ENCODE data around the gene INPP5D. TPM values are rescaled to one million over a fixed set of nuclear protein-coding genes. Genes with fewer than 3 reads are reported as not detected.

Gene INPP5D
- total RNA-seq, 1 donor from 2014 or later: 4.9 TPM

DNA sequence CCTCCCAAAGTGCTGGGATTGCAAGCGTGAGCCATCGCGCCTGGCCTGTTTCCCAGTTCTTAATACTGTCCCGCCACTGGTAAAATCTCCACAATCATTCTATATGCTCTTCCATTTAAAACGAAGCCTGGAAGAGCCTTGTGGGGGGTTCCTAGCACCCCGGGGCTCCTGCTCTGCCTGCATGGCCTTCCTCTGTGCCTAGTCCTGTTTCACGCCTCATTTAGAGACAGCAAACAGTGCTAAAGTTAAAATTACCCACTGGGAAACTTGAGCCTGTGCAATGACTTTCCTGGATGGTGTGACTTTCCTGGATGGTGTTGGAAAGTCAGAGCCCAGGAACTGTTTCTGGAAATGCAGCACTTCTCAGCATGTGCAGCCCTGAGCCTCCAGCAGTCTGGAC, 55.0 kb downstream of the INPP5D start:
- Histone ChIP-seq H3K27ac (replicated peaks) (no peak overlapping the region), H3K4me3 (no peak overlapping the region), H3K27me3 (ENCODE audit: low read depth) (no peaks in the 10 kb centered on the region), H3K9me3 (replicated peaks) (no peaks in the 10 kb centered on the region), H3K36me3 (no peaks in the 10 kb centered on the region), H3K4me1 (peaks cover 13% of the 10 kb centered on the region)
- TF ChIP-seq, protein P1, sequence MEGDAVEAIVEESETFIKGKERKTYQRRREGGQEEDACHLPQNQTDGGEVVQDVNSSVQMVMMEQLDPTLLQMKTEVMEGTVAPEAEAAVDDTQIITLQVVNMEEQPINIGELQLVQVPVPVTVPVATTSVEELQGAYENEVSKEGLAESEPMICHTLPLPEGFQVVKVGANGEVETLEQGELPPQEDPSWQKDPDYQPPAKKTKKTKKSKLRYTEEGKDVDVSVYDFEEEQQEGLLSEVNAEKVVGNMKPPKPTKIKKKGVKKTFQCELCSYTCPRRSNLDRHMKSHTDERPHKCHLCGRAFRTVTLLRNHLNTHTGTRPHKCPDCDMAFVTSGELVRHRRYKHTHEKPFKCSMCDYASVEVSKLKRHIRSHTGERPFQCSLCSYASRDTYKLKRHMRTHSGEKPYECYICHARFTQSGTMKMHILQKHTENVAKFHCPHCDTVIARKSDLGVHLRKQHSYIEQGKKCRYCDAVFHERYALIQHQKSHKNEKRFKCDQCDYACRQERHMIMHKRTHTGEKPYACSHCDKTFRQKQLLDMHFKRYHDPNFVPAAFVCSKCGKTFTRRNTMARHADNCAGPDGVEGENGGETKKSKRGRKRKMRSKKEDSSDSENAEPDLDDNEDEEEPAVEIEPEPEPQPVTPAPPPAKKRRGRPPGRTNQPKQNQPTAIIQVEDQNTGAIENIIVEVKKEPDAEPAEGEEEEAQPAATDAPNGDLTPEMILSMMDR (IDR thresholded peaks at IDR 0.05; ENCODE audit: borderline replicate concordance): no peak
- intact Hi-C loops (cut with micrococcal nuclease): no loop called here
- no peak for DNase-seq

DNA sequence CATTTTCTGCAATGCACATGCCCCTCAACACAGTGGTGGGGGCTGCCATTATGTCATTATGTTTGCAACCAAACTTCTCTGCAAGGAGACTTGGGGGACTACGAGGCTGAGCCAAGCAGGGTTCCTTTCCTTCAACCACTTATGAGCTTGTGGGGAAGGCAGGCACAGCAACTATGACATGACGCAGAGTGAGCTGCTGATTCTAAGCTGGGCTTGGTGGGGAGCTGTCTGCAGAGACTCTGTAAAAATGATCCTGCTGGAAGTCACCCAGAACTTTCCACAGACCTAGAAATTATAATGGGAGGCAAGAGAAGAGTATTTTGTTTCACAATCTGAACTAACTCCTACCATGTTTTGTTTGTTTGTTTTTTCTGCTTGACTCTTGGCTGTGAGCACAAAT, 55.6 kb downstream of the INPP5D start:
- H3K9me3 ChIP-seq (replicated peaks): no peaks in the 10 kb centered on the region
- peaks cover 13% of the 10 kb centered on the region for H3K4me1 ChIP-seq
- TF ChIP-seq, protein P1 (IDR thresholded peaks at IDR 0.05; ENCODE audit: borderline replicate concordance): no peak
- DNase-seq: no peak
- H3K27me3 ChIP-seq (ENCODE audit: low read depth): no peaks in the 10 kb centered on the region
- H3K4me3 ChIP-seq: no peak overlapping the region
- intact Hi-C loops (cut with micrococcal nuclease): no loop called here
- H3K36me3 ChIP-seq: no peaks in the 10 kb centered on the region
- H3K27ac ChIP-seq (replicated peaks): no peak overlapping the region

DNA sequence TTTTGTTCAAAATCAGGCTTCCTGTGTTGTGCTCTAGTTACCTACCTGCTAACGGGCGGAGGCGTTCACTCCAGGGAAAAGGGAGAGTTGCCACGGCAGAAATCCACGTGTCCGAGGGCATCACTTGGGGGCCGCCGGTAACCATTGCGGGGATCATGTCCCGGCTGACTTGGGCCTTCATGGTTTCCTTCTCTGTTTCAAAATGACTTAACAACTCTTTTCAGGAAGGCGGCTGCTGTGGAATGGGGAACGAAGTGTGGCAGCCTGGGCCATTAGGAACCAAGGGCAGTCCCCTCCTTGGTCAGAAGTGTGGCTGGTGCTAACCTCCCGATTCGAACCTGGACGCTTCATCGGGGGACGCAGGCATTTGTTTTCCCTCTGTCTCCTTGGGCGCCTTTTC, 56.8 kb downstream of the INPP5D start:
- peaks cover 13% of the 10 kb centered on the region for H3K4me1 ChIP-seq
- H3K27ac ChIP-seq (replicated peaks): no peak overlapping the region
- no peak for DNase-seq
- H3K27me3 ChIP-seq (ENCODE audit: low read depth): no peaks in the 10 kb centered on the region
- no peak overlapping the region for H3K4me3 ChIP-seq
- H3K36me3 ChIP-seq: no peaks in the 10 kb centered on the region
- TF ChIP-seq, protein P1 (IDR thresholded peaks at IDR 0.05; ENCODE audit: borderline replicate concordance): no peak
- no peaks in the 10 kb centered on the region for H3K9me3 ChIP-seq (replicated peaks)
- intact Hi-C loops (cut with micrococcal nuclease): no loop called here

DNA sequence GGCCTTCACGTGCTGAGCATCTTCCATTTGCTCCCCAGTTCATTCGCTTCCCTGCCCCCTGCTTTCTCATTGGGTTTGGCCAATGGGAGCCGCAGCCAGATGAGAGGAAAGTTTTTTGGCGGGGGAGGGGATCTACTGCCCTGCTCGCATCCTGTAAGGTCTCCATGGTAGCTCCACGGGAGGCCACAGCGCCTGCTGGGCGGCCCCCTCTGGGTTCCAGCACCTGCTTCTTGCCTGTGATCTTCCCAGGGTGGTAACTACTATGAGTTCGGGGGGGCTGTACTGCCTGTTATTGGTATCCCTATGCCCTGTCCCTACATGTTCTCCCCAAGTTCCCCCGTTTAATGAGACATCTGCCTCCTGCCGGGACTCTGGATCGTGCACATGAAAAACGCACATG, 57.2 kb downstream of the INPP5D start:
- no peak overlapping the region for H3K4me3 ChIP-seq
- H3K9me3 ChIP-seq (replicated peaks): no peaks in the 10 kb centered on the region
- no peaks in the 10 kb centered on the region for H3K36me3 ChIP-seq
- H3K27ac ChIP-seq (replicated peaks): no peak overlapping the region
- H3K27me3 ChIP-seq (ENCODE audit: low read depth): no peaks in the 10 kb centered on the region
- intact Hi-C loops (cut with micrococcal nuclease): no loop called here
- DNase-seq: no peak
- TF ChIP-seq, protein P1 (IDR thresholded peaks at IDR 0.05; ENCODE audit: borderline replicate concordance): no peak
- H3K4me1 ChIP-seq: peaks cover 13% of the 10 kb centered on the region

DNA sequence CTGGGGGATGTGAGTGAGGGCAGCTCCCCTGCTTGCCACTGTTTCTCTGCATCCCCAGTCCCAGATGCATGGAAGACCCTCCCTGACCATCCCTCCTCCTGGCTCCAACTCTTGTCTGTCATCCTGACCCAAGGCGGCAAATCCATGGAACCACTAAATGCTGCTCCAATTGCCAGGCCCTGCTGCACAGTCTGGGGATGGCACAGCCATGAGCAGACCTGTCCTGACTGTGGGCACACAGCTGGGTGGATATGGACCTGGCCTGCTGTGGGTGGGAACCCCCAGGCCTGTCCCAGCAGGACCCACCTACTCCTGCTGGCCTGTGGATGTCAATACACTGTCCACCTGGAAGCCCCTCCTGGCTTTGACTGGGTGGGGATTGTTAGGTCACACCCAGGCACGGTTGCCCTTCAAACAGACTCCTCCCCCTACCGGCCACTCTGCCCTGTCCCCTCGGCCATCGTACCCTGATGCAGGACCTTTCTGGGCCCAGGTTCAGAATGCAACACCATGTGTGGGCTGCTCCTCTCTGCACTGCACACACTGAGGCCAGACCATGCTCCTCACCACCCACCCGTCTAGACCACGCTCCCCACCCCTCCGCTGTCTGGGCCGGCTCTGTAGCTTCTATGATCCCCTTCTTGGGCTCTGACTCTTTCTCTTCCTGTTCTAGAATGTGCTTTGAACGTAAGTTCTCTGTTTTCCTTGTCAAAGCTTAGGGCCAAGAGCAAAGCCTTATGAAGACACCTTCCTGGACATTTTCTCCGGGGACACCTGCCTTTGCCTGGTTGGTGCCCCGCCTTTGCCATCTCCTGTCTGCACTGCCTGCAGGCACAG, 57.9 kb downstream of the INPP5D start:
- H3K36me3 ChIP-seq: no peaks in the 10 kb centered on the region
- intact Hi-C loops (cut with micrococcal nuclease): no loop called here

More for the DNA sequence above, 57.9 kb downstream of the INPP5D start:
- Histone ChIP-seq H3K27me3 (ENCODE audit: low read depth) (no peaks in the 10 kb centered on the region), H3K4me3 (no peak overlapping the region), H3K9me3 (replicated peaks) (no peaks in the 10 kb centered on the region), H3K4me1 (peaks cover 8% of the 10 kb centered on the region), H3K27ac (replicated peaks) (no peak overlapping the region)
- TF ChIP-seq, protein P1 (IDR thresholded peaks at IDR 0.05; ENCODE audit: borderline replicate concordance): no peak
- DNase-seq: no peak
